Lower leg skin (tissue), 4 donors: ENCODE data around the gene NOSTRIN. TPM values are rescaled to one million over a fixed set of nuclear protein-coding genes. Genes with fewer than 3 reads are reported as not detected.
"Not testable (repeated sequence)": the region's sequence is repeated elsewhere in the genome, so short reads cannot be mapped to it uniquely, and the experiment has no call there.

Source experiments
- DNase-seq, 2 donors: peaks; one replicate each; pipeline ENCODE4 v3.0.0-alpha.2; 2019; ENCODE audit warnings: low spot score in 2 of 2
- H3K4me3 ChIP-seq: fragments of 200-600 bp; sonication (generic); 2 replicates; pipeline ENCODE4 v1.5.1; 2017; ENCODE audit warnings: mild to moderate bottlenecking, low read depth; ENCODE audit not compliant: poor library complexity, severe bottlenecking
- POLR2A ChIP-seq, 2 donors: fragments of 450-650 bp; IDR thresholded peaks; one replicate each; pipeline ENCODE4 v1.6.1; 2016 to 2017; ENCODE audit warnings: antibody characterized with exemption in 2 of 2, mild to moderate bottlenecking in 1 of 2, moderate library complexity in 1 of 2
- WGBS, 2 donors: methylation state at CpG; one replicate each; pipeline ENCODE4 v1.1.5; 2018; 5-methylcytosine and 5-hydroxymethylcytosine counted together
- intact Hi-C: fragments of 100-400 bp; cut with DNase I; formaldehyde crosslinking; loops from one replicate; pipeline ENCODE4 v1.15.0; 2023; ENCODE audit warnings: low total_unique reads
- total RNA-seq, 4 donors: library from RNA; depleted of rRNA; stranded (reverse); fragments of >200 nt; gene quantifications; one replicate each; pipeline ENCODE4 v1.1.0, GENCODE V29; 2016
- TF ChIP-seq, protein P1 (sequence below), 3 donors: fragments of 450-650 bp; IDR thresholded peaks; one replicate each; pipeline ENCODE4 v1.5.1; 2016; ENCODE audit warnings: antibody characterized with exemption in 3 of 3, mild to moderate bottlenecking in 3 of 3, moderate library complexity in 2 of 3

NOSTRIN gene
- total RNA-seq, 4 donors from 2014 or later, result 3.0 to 20.8 (median 11.0) TPM

DNA sequence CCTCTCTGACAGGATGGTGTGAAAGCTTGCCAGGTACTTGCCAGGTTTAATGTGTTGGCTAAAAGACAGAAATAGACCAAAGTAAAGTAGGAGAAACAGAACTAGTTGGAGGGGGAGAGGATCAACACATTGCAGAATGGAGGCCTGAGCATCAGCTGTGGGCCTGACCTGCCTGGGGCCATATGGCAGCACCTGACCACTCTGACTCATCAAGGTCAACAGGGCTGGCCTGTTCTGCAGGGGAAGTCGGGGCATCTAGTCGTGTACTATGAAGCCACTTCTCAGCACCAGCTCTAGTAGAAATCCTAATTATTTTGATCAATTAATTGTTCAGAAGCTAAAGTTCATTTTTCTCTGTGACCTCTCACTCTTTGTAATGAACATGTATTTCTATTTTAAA is 35.8 kb upstream of the NOSTRIN start:
- H3K4me3 ChIP-seq, result no peak overlapping the region
- TF ChIP-seq, protein P1, sequence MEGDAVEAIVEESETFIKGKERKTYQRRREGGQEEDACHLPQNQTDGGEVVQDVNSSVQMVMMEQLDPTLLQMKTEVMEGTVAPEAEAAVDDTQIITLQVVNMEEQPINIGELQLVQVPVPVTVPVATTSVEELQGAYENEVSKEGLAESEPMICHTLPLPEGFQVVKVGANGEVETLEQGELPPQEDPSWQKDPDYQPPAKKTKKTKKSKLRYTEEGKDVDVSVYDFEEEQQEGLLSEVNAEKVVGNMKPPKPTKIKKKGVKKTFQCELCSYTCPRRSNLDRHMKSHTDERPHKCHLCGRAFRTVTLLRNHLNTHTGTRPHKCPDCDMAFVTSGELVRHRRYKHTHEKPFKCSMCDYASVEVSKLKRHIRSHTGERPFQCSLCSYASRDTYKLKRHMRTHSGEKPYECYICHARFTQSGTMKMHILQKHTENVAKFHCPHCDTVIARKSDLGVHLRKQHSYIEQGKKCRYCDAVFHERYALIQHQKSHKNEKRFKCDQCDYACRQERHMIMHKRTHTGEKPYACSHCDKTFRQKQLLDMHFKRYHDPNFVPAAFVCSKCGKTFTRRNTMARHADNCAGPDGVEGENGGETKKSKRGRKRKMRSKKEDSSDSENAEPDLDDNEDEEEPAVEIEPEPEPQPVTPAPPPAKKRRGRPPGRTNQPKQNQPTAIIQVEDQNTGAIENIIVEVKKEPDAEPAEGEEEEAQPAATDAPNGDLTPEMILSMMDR (IDR thresholded peaks at IDR 0.05), result no peak
- TF ChIP-seq POLR2A (IDR thresholded peaks at IDR 0.05), result no peak
- intact Hi-C loops, result no loop called here
- WGBS, 2 donors, result 37 to 39% methylated on average over 2 of the region's 2 CpGs
- no peak for DNase-seq

DNA sequence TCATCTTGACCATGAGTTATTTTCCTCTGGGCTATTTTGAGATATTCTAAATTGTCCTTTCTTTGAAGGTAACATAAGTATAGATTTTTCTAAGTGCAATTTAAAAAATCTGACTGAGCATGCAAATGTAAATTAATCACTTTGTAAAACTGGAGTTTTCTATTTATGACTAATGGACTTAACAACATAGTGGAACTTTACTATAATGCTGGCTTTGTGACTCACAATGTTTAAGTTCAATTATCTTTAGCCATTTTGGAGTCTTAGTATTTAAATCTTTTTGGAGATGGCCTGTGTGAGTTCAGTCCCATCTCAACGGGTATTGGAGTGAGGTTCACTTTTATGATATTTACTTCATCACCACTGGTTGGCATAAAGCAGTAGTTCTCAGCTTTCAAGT is 35.2 kb upstream of the NOSTRIN start:
- TF ChIP-seq, protein P1 (IDR thresholded peaks at IDR 0.05), result no peak
- TF ChIP-seq POLR2A (IDR thresholded peaks at IDR 0.05), result no peak
- no peak for DNase-seq
- 31 to 41% methylated on average over 1 of the region's 1 CpG for WGBS, 2 donors
- H3K4me3 ChIP-seq, result no peak overlapping the region
- intact Hi-C loops, result no loop called here

DNA sequence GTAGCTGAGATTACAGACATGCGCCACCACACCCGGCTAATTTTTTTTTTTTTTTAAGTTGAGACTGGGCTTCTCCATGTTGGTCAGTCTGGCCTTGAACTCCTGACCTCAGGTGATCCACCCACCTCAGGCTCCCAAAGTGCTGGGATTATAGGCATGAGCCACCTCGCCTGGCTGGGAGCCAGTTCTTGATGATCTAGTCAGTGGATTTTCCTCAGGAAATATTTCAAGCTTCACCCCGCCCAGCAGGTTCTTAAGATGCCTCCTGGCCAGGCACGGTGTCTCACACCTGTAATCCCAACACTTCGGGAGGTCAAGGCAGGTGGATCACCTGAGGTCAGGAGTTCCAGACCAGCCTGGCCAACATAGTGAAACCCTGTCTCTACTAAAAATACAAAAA is 34.1 kb upstream of the NOSTRIN start:
- 91 to 92% methylated on average over 6 of the region's 6 CpGs for WGBS, 2 donors
- intact Hi-C loops, H3K4me3 ChIP-seq, DNase-seq: not testable (repeated sequence)

DNA sequence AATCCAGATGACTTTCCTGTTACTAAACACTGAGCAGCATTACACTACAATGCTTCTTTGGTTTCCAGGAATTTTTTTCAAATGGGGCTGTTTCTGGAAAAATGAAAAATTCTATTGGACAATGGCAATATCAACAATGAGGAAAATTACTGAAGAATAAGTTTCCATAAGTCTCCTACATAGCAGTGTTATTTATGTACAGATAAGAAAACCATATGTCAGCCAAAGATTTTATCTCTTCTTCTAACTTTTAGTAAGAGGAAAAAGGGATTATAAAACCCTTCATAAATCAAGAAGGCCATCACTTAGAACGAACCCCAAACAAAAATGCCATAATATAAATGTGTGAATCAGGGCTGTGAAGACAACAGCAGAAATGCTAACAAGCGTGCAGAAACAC is 31.6 kb upstream of the NOSTRIN start:
- 71 to 72% methylated on average over 2 of the region's 2 CpGs for WGBS, 2 donors
- DNase-seq, result no peak
- intact Hi-C loops, result no loop called here

GRCh38 chr2:168772704-168773103 is 29.7 kb upstream of the NOSTRIN start:
- 95% methylated on average over 1 of the region's 1 CpG for WGBS, 2 donors
- no peak for DNase-seq
- no peak overlapping the region for H3K4me3 ChIP-seq
- intact Hi-C loops, result no loop called here
- TF ChIP-seq POLR2A (IDR thresholded peaks at IDR 0.05), result no peak
- TF ChIP-seq, protein P1 (IDR thresholded peaks at IDR 0.05), result no peak

More for the DNA sequence above, 31.6 kb upstream of the NOSTRIN start:
- TF ChIP-seq POLR2A (IDR thresholded peaks at IDR 0.05), result no peak
- TF ChIP-seq, protein P1 (IDR thresholded peaks at IDR 0.05), result no peak
- H3K4me3 ChIP-seq, result no peak overlapping the region

DNA sequence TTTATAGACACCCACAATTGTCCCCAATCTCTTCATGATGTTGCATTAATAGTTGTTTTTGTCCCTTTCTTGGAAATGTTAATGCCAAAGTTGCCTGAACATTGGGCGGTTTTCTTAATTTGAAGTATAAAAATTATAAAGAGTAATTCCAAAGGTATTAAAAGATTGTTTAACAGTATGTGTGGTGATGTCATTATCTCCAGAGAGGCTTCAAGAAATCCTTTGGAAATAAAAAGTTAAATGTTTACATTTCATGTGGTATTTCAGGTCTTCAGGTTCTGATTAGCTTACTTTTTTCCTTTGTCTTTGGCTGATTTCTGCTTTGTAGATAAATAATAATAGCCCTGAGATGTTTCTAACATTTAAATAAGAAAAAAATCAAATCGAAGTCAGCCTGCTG is 29.3 kb upstream of the NOSTRIN start:
- 81 to 87% methylated on average over 2 of the region's 2 CpGs for WGBS, 2 donors
- no peak for DNase-seq
- TF ChIP-seq POLR2A (IDR thresholded peaks at IDR 0.05), result no peak
- TF ChIP-seq, protein P1 (IDR thresholded peaks at IDR 0.05), result no peak
- intact Hi-C loops, result no loop called here
- H3K4me3 ChIP-seq, result no peak overlapping the region
